H1 (cell line): ENCODE data around the gene TSHZ2. TPM values are rescaled to one million over a fixed set of nuclear protein-coding genes. Genes with fewer than 3 reads are reported as not detected.

Source experiments
- CBX5 ChIP-seq: fragments of 300-800, 300-1000 bp; sonication (generic); IDR thresholded peaks from 2 replicates; pipeline ENCODE4 v1.7.1; 2016; ENCODE audit warnings: antibody characterized with exemption, low read length, low read depth
- GTF2F1 ChIP-seq: IDR thresholded peaks from 2 replicates; pipeline ENCODE4 v1.6.1; 2012; ENCODE audit warnings: low read depth, low read length, improper control_type of control experiment, borderline replicate concordance
- KDM1A ChIP-seq: fragments of 200-600, 300-600 bp; sonication (generic); IDR thresholded peaks from 2 replicates; pipeline ENCODE4 v1.7.1; 2016; ENCODE audit warnings: mild to moderate bottlenecking, low read length, borderline replicate concordance
- SRF ChIP-seq: IDR thresholded peaks from 2 replicates; pipeline ENCODE4 v1.6.1; 2011; ENCODE audit warnings: mild to moderate bottlenecking, low read depth, low read length, moderate library complexity
- polyA plus RNA-seq, 7 experiments: library from polyadenylated mRNA; depleted of rRNA in 3 of 7; stranded (reverse) in 5 of 7; unstranded in 2 of 7; fragments of >200 nt in 5 of 7; fragments of 200-250 nt in 2 of 7; gene quantifications; 1 replicate in 5 of 7; 2 replicates in 1 of 7; 4 replicates in 1 of 7; pipeline versions ENCODE4 v1.2.1 to v1.2.3, GENCODE V29; 2011 to 2013; ENCODE audit warnings: missing spikeins in 2 of 7, mixed read lengths in 2 of 7
- total RNA-seq: library from RNA; stranded (reverse); fragmentation: NEBNext Ultra II Directional; extraction: Animal tissue kit (Norgen Biotek cat#: 25700); gene quantifications from 2 replicates; pipeline ENCODE4 v1.2.1, GENCODE V29; 2021

Gene TSHZ2
- total and polyA plus RNA-seq, 2 of the 8 experiments (the other 6 are each of a cell fraction or from before 2014, with no cell fraction given) = 0.14 to 0.30 TPM

DNA sequence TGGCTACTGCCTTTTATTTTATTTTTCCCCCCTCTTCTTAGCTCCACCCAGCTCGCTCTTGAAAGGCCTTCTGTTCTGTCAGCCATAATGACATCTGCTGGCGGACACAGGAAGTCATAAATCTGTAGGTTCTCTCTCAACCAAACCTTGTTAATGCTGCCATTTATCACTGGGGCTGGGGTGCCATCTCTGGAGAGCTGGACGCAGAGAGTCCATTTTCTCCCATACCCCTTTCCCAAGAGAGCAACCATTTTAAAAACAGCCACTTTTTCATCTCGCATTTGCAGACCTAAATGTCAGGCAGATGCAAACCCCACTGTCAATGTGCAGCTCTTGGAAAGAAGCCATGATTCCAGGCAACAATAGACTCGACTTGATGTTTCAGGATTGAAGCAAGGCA, 13.0 kb upstream of the TSHZ2 start (continued):
- TF ChIP-seq SRF = no peak
- TF ChIP-seq KDM1A = no peak
- TF ChIP-seq GTF2F1 = no peak
- no peak for TF ChIP-seq CBX5
- TF ChIP-seq, all 59 proteins: peak for 2
